Caki2 (cell line): ENCODE measurements around the gene AKR1C4. TPM values are rescaled to one million over a fixed set of nuclear protein-coding genes. Genes with fewer than 3 reads are reported as not detected.
"Not testable (repeated sequence)": the region's sequence is repeated elsewhere in the genome, so short reads cannot be mapped to it uniquely, and the experiment has no call there.

ENCODE experiments used
- DNase-seq: peaks from one replicate; pipeline ENCODE4 v3.0.0-alpha.2; 2015; ENCODE audit warnings: low read depth
- in situ Hi-C: cut with HindIII; loops from 2 replicates; pipeline ENCODE4 v1.10.0; 2016; ENCODE audit warnings: low sequenced_read_pairs, low pct_unique_long_range_greater_than_20kb, mixed read lengths
- total RNA-seq: library from RNA; depleted of rRNA; stranded (reverse); fragments of >200 nt; shearing (Covaris generic); gene quantifications from 2 replicates; pipeline ENCODE4 v1.2.3, GENCODE V29; 2014; ENCODE audit warnings: low replicate concordance; rRNA removed

AKR1C4 gene
- not detected in 2 replicates for total RNA-seq

- DNase-seq: peak; percentile 14
- in situ Hi-C loops: no loop called here
Observed at GRCh38 chr10:5196702-5197113, at the start of gene AKR1C4. Gene AKR1C4, plus strand, starts transcription at chr10:5196837. Its CDS starts 31 bp downstream, at chr10:5196868.

DNA sequence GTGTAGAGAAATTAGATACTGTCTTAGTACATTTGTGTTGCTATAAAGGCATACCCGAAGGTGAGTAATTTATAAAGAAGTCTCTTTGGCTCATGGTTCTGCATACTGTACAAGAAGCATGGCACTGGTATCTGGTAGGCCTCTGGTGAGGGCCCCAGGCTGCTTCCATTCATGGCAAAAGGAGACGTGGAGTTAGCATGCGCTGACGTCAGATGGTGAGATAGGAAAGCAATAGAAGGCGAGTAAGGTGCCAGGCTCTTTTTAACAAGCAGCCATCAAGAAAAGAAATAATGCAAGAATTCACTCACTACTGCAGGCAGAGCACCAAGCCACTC, 49.8 kb upstream of the AKR1C4 start:
- no peak for DNase-seq
- in situ Hi-C loops: no loop called here

DNA sequence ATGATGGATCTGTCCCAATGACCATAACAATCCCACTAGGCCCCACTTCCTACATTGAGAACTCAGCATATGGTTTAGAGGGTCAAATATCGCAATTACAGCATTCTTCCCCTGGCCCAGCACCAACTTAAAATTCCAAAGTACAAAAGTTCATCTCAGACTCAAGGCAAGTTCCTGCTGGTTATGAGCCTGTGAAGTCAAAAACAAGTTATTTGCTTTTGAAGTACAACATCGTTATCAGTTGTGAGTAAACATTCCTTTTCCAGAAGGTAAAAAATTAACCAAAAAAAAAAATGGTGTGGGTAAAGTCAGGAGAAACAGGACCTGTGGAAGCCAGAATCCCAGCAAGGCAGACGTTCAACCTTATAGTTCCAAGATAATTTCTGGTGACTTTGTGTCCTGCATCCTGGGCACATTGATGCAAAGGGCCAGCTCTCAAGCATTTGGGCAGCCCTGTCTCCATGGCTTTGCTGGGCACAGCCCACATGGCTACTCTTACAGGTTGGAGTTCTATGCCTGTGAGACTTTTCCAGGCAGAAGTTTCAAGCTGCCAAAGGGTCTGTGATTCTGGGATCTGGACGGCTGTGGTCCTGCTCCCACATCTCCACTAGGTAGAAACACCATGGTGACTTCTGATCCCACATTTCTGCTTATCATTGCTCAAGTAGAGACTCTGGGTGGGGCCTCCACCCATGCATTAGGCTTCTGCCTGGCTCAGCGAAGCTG, 49.2 kb upstream of the AKR1C4 start:
- DNase-seq: peak; percentile 18
- in situ Hi-C loops: no loop called here

GRCh38 chr10:5147981-5148677, 48.5 kb upstream of the AKR1C4 start:
- in situ Hi-C loops: no loop called here
- DNase-seq: peak; percentile 54

DNA sequence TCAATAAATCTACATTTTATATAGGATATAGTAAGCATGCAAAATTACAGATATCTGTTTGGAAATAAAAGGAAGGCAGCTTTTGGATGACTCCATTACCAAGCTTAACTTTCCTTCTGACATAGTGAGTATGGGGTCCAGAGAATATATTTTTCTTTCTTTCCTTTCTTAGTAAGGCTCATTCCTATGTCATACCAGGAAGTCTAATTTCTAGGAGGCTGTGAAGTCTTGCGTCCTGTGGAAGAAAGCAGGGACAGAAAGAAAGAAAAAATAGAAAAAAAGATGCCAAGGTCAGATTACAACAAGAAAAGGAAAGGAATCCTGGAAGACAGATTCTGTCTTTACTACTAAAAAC, 48.0 kb upstream of the AKR1C4 start:
- no peak for DNase-seq
- in situ Hi-C loops: no loop called here

DNA sequence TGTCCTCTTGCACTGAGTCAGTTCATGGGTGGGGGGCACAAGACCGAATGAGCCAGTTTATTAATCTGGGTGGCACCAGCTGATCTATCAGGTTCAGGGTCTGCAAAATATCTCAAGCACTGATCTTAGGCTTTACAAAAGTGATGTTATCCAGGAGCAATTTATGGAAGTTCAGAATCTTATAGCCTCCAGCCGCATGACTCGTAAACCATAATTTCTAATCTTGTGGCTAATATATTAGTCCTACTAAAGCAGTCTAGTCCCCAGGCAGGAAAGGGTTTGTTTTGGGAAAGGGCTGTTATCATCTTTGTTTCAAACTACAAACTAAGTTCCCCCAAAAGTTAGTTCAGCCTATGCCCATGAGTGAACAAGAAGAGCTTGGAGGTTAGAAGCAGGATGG, 45.6 kb upstream of the AKR1C4 start:
- in situ Hi-C loops: no loop called here
- no peak for DNase-seq

- DNase-seq: no peak
- in situ Hi-C loops: no loop called here
Observed at GRCh38 chr10:5155951-5156350, 40.7 kb upstream of the AKR1C4 start.

DNA sequence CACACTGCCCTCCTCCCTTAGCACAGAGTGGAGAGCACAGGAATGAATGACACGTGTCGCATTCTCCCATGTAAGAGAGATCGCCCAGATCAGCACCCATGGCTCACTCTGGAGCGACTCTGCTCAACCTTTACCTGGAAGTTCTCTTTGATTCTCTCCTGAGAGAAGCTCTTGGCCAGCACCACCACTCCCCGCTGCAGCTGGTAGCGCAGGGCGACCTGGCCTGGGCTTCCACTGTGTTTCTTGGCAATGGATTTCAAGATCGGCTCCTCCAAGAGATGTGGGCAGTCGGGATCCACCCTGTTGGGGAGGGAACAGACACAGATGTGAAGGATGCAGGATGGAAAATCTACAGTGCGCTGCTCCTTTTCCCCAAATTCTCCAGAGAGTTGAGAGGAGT, 39.1 kb upstream of the AKR1C4 start:
- in situ Hi-C loops: no loop called here
- no peak for DNase-seq

DNA sequence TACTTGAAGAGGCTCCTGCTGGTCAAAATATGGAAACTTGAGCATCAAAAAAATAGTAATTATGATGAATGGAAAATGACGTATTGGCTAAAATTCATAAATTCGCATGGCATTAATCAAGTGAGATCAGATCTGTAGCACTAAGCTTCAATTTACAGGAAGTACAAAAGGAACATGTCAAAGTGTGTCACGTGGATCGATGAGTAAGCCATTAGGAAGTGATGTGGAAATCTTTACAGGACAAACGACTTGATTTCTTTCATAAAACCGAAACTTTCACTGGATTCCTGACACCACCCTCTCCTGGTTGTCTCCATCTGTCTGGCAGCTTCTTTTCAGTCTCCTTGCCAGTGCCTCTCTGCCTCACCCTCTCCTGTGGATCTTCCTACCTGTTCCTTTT, 37.5 kb upstream of the AKR1C4 start:
- in situ Hi-C loops: no loop called here
- no peak for DNase-seq

- in situ Hi-C loops: no loop called here
- DNase-seq: no peak
Observed at GRCh38 chr10:5163487-5163886, 33.1 kb upstream of the AKR1C4 start.

GRCh38 chr10:5165738-5166137, 30.9 kb upstream of the AKR1C4 start:
- peak; percentile 32 for DNase-seq

GRCh38 chr10:5168897-5169420, 27.7 kb upstream of the AKR1C4 start:
- in situ Hi-C loops: no loop called here
- no peak for DNase-seq

More at GRCh38 chr10:5165738-5166137, 30.9 kb upstream of the AKR1C4 start:
- in situ Hi-C loops: no loop called here

GRCh38 chr10:5175581-5175980, 21.1 kb upstream of the AKR1C4 start:
- in situ Hi-C loops, DNase-seq: not testable (repeated sequence)

- in situ Hi-C loops, DNase-seq: not testable (repeated sequence)
Observed at GRCh38 chr10:5180503-5180902, 16.1 kb upstream of the AKR1C4 start.

GRCh38 chr10:5183923-5184322, 12.7 kb upstream of the AKR1C4 start:
- in situ Hi-C loops: no loop called here
- DNase-seq: no peak

GRCh38 chr10:5184987-5185775, 11.5 kb upstream of the AKR1C4 start, which contains the start of gene AKR1C8:
Gene AKR1C8, minus strand, starts transcription at chr10:5185150. Its CDS starts 46 bp downstream, at chr10:5185104.
- in situ Hi-C loops: no loop called here
- DNase-seq: no peak

DNA sequence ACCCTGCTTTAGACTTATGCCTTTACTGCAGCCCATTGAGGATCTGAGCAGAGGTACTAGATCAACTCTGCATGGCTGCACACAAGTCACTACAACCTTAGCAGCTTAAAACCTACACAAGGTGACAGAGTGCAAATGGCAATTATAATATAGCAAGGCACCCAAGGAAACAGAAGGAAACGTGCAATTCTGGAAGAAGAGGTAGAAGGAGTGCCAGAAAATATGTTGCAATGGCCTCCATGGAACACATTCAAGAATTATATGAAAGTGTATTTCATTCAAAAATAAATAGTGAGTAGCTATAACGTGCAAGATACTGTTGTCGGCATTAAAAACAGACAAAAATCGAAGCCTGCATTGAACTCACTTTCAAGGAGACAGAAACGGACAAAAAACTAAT, 8.8 kb upstream of the AKR1C4 start:
- in situ Hi-C loops: no loop called here
- no peak for DNase-seq

GRCh38 chr10:5188358-5188757, 8.3 kb upstream of the AKR1C4 start:
- in situ Hi-C loops: no loop called here
- DNase-seq: no peak

DNA sequence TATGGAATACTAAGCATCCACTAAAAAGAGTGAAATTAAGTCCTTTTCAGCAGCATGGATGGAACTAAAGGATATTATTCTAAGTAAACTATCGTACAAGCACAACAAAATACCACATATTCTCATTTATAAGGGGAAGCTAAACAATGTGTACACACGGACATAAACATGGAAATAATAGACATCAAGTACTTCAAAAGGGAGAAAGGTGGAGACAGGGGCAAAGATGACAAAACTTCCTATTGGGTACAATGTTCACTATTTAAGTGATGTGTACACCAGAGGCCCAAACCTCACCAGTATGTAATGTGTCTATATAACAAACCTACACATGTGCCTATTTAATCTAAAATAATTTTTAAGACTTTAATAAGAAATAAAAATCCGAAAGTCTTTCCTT, 2.2 kb upstream of the AKR1C4 start:
- DNase-seq: no peak
- in situ Hi-C loops: no loop called here
